NCI-H774 (cell line): Measurements from ENCODE around the gene LOXL4.
"Not testable (repeated sequence)": the region's sequence is repeated elsewhere in the genome, so short reads cannot be mapped to it uniquely, and the experiment has no call there.

ENCODE experiments used
- DNase-seq: peaks from one replicate; lab custom pipeline; 2025; lab: John Stamatoyannopoulos, UW

LOXL4 gene

GRCh38 chr10:98242823-98243222, 25.2 kb downstream of the LOXL4 start:
- no peak for DNase-seq

DNA sequence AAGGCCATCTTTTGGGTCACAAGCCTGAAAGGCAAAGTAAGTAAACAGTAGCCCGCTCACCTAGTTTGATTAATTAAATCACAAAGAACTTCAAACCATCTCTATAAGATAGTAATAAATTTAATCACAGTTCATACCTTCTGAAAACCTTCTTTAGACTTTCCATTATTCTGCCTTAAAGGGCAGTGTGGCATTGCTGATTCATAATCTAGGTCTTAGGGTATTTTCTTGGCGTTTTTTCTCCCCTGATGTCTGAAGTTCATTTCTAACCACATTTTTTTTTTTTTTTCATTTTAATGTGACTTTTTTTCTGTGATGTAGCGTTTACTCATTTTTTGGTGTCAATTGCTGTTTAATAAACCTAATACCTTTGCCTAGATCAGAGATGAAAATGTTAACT, 27.5 kb downstream of the LOXL4 start:
- no peak for DNase-seq

GRCh38 chr10:98238391-98238790, 29.6 kb downstream of the LOXL4 start:
- DNase-seq, result no peak

DNA sequence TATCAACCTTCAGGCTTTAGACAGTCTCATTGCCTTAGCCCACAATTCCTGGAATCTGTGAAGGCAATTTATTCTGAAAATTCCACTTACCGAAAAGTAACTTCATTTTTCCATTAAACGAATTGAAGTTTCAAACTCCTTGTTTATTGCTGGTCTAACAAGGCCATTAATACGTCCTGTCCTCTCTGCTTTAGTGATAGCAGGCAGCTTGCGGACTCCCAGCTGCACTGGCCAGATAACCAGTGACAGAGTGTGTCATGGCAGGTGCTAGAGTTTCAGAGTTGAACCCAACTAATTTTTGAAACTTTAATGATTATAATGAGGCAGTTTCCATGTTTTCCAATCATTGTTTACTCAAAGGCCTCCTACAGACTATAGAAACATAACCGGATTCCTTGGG, 31.1 kb downstream of the LOXL4 start:
- no peak for DNase-seq

- no peak for DNase-seq
These were observed 32.1 kb downstream of the LOXL4 start for GRCh38 chr10:98235846-98236245.

DNA sequence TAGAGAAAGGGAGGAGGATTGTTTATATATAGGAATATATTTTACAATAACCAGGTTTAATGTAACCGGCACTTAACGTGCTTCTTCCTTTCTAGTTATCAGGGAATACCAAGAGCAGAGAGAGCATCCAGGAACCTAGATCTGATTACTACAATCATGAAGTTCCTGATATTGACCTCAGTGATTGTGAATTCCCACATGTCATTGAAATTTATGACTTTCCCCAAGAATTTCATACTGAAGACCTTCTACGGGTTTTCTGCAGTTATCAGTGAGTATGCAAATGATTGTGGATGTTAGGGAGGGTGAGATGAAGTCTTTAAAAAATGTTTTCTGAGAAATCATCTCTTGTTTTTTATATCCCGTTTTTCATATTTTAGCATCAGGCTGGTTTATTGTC, 36.6 kb downstream of the LOXL4 start:
- no peak for DNase-seq

- DNase-seq, result not testable (repeated sequence)
These were observed 39.7 kb downstream of the LOXL4 start for GRCh38 chr10:98228266-98228665.

DNA sequence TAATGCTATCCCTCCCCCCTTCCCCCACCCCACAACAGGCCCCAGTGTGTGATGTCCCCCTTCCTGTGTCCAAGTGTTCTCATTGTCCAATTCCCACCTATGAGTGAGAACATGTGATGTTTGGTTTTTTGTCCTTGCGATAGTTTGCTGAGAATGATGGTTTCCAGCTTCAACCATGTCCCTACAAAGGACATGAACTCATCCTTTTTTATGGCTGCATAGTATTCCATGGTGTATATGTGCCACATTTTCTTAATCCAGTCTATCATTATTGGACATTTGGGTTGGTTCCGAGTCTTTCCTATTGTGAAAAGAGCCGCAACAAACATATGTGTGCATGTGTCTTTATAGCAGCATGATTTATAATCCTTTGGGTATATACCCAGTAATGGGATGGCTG, 40.3 kb downstream of the LOXL4 start:
- DNase-seq, result not testable (repeated sequence)

DNA sequence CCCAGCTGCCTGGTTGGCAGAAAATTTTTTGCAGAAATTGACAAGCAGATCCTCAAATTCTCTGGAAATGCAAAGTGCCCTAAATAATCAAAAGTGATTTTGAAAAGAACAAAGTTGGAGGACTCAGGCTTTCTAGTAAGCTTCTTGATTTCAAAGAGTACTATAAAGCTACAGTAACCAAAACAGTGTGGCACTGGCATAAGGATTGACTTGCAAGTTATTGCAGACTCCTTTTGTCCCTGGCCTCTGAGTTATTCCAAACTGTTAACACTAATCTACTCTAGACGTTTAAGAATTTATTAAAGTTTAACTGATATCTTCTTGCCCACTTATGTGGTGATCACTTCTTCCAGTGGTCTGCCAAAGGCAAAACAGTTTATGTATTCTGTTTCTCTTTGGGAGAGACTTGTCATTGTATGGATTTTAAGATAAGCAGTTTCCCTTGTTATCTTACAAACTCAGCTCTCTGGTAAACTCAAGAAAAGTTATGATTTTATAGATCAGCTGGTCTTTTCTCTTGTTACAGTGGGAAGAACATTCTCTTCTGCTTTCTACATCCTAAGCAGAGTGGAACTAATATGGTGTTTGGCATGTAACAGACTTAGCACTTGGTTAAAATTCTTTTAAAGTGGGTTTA, 41.4 kb downstream of the LOXL4 start:
- DNase-seq, result no peak

DNA sequence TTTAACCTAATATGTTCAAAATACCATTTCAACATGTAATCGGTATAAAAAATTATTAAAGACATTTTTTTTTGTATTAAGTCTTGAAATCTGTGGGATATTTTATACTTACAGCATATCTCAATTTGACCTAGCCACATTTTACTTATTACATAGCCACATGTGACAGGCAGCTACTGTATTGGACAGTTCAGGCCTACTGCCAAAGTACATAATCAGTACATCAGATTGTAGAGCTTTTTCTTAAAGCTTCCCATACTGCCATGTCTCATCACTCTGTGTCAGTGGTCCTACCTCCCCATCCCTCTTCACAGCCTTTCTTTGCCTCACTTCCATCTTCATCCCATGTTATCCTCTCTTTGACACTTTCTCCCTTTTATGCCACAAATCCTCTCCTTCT, 43.0 kb downstream of the LOXL4 start:
- DNase-seq, result no peak

GRCh38 chr10:98224509-98224908, 43.5 kb downstream of the LOXL4 start:
- no peak for DNase-seq

GRCh38 chr10:98223874-98224273, 44.1 kb downstream of the LOXL4 start:
- DNase-seq, result no peak

GRCh38 chr10:98217801-98218200, 50.2 kb downstream of the LOXL4 start:
- DNase-seq, result no peak

DNA sequence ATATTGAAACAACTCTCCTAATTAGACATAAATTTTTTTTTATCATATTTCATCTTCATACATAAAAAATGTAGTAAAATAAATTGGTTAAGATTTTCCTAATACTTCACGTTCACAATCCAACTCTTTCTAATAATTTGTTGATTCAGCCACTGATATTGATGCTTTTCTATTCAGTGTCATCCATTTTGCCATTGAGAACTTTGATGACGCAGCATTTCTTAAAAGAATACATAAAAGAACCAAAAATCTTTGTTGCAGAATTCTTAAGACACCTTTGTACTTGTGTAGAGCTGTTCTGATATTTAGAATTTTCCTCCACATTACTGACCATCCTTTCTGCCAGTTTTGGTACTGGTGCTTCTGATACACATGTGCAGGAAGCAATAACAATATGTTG, 52.6 kb downstream of the LOXL4 start:
- DNase-seq, result no peak

GRCh38 chr10:98213740-98214139, 54.3 kb downstream of the LOXL4 start:
- DNase-seq, result no peak

DNA sequence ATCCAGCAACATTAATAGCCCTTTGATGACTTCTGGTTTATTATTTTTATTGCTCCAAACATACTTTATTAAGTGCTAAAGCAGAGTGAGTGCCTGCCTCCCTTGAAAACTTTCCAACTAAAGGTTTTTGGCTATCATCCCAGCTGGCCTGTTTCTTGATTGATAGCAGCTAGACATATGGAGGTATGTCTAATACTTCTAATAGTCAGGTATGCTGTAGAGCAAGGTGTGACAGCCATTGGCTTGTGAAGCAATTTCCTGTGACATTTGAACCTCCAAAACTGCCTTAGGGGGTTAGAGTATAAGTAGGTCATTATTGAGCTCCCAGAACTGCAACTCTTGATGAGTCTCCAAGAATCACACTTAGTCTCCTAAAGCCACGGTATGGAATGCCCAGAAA, 55.8 kb downstream of the LOXL4 start:
- no peak for DNase-seq

DNA sequence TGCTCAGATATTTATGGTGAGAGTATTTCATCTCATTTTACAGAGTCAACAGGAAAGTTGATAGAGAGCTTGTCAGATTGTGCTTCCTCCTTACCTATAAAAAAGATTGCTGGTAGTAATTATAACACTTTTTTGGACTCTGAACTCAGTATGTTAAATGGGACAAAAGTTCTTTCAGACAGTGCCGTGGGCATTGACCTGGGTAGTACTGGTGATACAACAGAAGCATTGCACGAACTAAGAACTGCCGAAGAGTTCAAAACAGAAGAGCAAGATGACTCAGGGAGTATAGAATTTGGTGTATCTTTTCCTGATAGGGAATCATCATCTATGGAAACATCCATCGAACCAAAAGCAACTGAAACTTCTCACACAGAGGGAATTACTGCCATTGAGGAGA, 58.6 kb downstream of the LOXL4 start:
- no peak for DNase-seq

DNA sequence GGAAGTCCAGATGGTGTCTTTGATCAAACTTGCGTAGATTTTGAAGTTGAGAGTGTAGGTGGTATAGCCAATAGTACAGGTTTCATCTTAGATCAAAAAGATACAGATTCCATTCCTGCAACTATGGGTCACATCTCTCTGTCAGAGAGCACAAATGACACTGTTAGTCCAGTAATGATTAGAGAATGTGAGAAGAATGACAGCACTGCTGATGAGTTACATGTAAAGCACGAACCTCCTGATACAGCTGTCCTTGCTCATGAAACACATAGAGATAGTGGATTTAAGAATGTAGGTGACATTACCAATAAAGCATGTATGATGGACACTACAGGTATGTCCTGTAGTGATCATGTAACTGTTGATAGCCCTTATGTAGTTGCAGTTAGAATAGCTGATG, 59.1 kb downstream of the LOXL4 start:
- DNase-seq, result no peak

- no peak for DNase-seq
These were observed 62.6 kb downstream of the LOXL4 start for GRCh38 chr10:98205351-98205750.

DNA sequence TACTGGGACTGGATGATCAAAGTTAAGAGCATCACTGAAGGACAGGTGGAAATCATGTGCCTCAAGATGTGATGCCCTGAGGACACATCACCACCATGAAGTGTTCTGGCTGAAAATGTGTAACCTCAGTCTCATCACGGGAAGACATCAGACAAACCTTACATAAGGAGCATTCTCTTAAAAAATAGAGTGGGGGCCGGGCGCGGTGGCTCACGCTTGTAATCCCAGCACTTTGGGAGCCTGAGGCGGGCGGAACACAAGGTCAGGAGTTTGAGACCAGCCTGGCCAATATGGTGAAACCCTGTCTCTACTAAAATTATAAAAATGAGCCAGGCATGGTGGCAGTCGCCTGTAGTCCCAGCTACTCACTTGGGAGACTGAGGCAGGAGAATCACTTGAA, 65.6 kb downstream of the LOXL4 start:
- DNase-seq, result no peak

DNA sequence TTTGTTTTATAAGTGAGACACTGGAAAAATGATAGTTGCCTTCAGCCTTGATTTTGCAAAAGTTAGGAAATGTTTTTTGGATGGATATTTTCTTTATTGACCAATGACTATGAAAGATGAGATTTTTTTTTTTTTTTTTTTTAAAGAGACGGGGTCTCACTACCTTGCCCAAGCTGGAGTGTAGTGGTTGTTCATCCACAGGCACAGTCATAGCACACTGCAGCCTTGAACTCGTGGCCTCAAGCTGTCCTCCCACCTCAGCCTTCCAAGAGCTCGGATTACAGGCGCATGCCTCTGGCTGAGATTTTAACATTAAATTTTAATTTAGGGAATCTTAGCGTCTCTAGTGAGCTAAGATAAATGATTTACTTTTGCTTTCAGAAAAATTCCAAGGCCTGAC, 66.2 kb downstream of the LOXL4 start:
- DNase-seq, result no peak
